HG02798 (cell line): ENCODE data around the gene E2F3.
"Not testable (repeated sequence)": the region's sequence is repeated elsewhere in the genome, so short reads cannot be mapped to it uniquely, and the experiment has no call there.

Experiments
- ATAC-seq: cut with Tn5 transposase; IDR thresholded peaks from one replicate; pipeline ENCODE4 v1.9.1; 2021; ENCODE audit warnings: mild to moderate bottlenecking; ENCODE audit not compliant: unreplicated experiment, poor library complexity

The E2F3 gene

GRCh38 chr6:20490591-20490990, 88.9 kb downstream of the E2F3 start:
- no peak for ATAC-seq

DNA sequence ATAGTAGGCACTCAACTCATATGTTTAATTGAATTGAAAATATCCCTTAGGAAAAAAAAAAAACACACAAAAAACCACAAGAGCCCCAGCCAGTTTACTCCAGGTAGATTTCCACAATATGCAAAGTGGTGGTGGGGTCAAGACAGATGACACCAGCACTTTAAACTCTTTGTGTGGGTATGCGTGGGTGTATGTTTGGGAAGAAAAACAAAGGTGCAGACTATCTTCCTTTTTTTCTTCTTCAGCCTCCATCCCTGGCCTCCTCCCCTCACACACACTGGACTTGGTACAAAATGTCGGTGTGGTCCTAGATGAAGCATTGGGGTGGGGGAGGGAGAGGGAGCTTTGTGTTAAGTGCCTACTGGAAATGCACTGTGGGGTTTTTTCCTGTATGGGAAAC, 90.4 kb downstream of the E2F3 start:
- no peak for ATAC-seq

DNA sequence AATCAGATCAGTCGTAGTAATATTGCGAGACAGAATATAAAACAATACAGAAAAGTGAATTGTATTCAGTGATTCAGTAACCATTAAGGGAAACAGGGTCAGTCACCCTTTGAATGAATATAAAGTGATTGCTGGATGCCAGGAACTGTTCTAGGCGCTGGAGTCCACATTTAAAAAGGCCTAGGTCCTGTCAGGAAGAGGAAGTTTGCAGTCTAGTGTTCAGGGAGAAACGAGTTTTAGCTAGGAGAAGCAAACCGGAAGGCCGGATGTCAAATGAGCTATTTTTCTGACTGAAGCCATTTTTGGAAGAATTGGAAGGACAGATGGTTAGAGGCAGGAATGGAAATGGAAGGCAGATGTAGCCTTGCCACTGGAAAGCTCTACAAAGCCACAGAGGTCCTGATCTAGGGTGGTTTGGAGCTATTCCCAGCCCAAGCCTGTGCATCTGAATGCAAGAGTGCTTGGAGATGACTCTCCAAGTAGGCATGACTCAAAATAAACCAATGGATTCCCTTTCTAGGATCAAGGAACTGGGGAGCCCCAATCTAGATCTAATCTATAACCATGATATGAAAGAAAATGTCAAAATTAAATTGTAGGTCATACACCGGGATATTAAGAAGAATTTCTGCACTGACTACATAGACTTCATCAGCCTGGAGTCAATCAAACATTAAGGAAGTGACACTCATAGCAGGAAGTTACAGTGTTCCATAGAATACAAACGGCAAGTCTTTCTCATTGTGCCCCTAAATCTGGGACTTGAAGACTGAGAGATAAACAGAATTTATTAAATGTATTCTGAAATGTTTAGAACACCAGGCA, 95.7 kb downstream of the E2F3 start:
- no peak for ATAC-seq

DNA sequence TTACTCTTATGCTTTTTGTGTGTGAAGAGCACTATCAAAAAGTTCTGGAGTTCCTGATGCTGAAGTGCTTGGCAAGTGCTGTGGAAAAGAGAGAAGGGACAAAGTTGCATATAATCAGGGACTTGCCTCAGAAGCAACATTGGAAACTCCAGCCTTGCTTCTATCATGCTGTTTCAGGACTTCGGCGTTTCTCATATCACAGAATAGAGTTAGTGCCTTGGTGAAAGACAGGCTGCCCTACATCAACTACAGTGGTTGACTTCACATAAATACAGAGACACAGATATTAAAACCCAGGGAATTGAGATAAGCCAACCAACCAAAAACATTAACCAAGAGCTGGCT, 96.3 kb downstream of the E2F3 start:
- ATAC-seq = no peak

DNA sequence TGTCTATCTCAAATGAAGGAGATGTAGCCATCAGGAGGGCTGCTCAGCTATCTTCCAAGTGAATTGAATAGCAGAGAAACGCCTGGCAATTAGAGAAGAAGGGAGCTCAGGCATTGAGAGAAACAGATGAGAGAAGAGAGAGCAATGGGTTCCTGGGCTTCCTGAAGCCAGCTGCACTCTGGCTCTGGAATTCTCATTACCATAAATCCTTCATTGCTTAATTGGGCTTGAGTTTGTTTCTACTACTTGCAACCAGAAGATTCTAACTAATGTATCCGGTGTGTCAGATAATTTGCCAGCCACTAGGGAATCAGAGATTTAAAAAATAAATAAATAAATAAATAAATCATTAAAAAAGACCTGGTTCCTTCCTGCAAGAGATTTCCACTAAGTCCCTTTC, 107.5 kb downstream of the E2F3 start:
- no peak for ATAC-seq

- ATAC-seq = no peak
Observed at GRCh38 chr6:20511852-20512251, 110.2 kb downstream of the E2F3 start.

DNA sequence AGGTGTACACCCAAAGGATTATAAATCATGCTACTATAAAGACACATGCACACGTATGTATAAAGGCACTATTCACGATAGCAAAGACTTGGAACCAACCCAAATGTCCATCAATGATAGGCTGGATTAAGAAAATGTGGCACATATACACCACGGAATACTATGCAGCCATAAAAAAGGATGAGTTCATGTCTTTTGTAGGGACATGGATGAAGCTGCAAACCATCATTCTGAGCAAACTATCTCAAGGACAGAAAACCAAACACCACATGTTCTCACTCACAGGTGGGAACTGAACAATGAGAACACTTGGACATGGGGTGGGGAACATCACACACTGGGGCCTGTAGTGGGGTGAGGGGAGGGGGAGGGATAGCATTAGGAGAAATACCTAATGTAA, 123.5 kb downstream of the E2F3 start:
- not testable (repeated sequence) for ATAC-seq

- ATAC-seq = peak; percentile 70
Observed at GRCh38 chr6:20529086-20529448, 127.4 kb downstream of the E2F3 start.

DNA sequence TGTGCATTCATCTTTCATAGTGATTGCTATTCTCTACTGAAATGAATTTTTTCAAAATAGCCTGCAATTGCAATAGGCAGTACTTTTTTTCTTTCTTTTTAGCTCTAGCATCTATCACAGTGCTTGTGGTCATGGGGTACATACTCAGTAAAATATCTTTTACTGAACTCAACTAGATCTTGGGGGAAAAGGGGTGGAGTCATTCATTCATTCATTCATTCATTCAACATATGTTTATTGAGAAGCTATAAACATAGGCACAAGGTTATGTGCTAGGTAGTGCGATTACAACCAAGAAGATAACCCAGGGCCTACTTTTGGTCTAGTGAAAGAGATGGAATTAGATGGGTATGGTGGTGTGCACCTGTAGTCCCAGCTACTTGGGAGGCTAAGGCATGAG, 131.2 kb downstream of the E2F3 start:
- ATAC-seq = no peak

GRCh38 chr6:20533746-20534294, 132.1 kb downstream of the E2F3 start:
- peak; percentile 4 for ATAC-seq

GRCh38 chr6:20534295-20535262, 132.9 kb downstream of the E2F3 start, which contains the start of gene CDKAL1:
CDKAL1 (plus strand) TSS chr6:20534457; CDS start chr6:20546351, 11,894 bp downstream.
- peak; percentile 93 for ATAC-seq

DNA sequence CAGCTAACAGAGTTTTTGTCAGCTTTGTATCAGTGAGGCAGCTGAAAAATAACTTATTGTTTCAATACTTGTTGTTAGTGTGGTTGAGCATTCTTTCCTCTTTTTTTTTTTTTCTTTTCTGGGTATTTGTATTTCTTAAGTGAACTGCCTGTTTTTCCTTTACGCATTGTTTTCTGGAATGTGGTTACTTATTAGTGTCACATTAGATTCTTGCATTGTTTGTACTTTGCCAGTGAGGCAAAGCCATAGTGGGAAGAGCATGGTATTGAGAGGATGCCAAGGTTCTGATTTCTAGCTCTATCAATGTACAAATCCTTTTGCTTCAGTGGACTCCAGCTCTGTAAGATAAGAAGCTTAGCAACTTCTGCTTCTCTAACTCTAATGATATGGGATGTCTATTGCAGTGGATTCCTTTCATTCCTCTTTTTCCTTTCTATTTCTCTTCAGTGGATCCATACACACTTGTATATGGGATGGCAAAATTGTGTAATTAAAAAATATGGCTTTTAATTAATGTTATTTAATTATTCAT, 136.5 kb downstream of the E2F3 start:
- no peak for ATAC-seq

GRCh38 chr6:20538907-20539306, 137.2 kb downstream of the E2F3 start:
- no peak for ATAC-seq

- ATAC-seq = no peak
Observed at GRCh38 chr6:20539387-20539786, 137.7 kb downstream of the E2F3 start.

- no peak for ATAC-seq
Observed at GRCh38 chr6:20540683-20541082, 139.0 kb downstream of the E2F3 start.

DNA sequence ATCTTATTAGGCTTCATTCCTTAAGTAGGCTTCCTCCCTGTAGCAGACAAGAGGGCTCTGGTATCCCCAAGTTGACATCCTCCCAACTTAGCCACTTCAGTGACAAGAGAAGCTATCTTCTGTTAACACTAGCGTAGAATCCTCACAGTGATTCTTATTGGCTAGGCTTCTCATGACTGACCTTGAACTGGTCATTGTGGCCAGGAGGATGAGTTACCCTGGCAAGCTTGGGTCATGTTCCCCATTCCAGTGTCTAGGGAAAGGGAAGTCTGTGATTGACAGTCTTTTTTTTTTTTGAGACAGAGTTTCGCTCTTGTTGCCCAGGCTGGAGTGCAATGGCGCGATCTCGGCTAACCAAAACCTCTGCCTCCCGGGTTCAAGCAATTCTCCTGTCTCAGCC, 139.7 kb downstream of the E2F3 start:
- no peak for ATAC-seq

GRCh38 chr6:20542927-20543602, 141.4 kb downstream of the E2F3 start:
- ATAC-seq = peak; percentile 99
